Hepatocyte (in vitro differentiated cells): ENCODE results near the gene CACHD1.

Experiments
- CTCF ChIP-seq: fragments of 200-600 bp; sonication (generic); IDR thresholded peaks from 2 replicates; pipeline ENCODE4 v1.5.1; 2016; ENCODE audit warnings: antibody characterized with exemption, mild to moderate bottlenecking; ENCODE audit not compliant: poor library complexity
- EZH2phosphoT487 ChIP-seq: fragments of 200-600 bp; sonication (generic); IDR thresholded peaks from one replicate; pipeline ENCODE4 v1.6.1; 2018; ENCODE audit warnings: antibody characterized with exemption, mild to moderate bottlenecking, low read depth, moderate library complexity; ENCODE audit not compliant: unreplicated experiment, severe bottlenecking

GRCh38 chr1:64423526-64423925, 46.4 kb upstream of the CACHD1 start:
- TF ChIP-seq CTCF (no peak), EZH2phosphoT487 (no peak)
